Keratinocyte (primary cell): ENCODE data around the gene AEN.

ENCODE experiments used
- CTCF ChIP-seq, 3 experiments: IDR thresholded peaks in 1 of 3; conservative IDR thresholded peaks in 1 of 3; optimal IDR thresholded peaks in 1 of 3; 2 replicates in 2 of 3; 3 replicates in 1 of 3; pipeline versions ENCODE3 to v1.5.1; 2011; ENCODE audit warnings: low read length in 3 of 3, mild to moderate bottlenecking in 3 of 3, moderate library complexity in 2 of 3, control low read depth in 1 of 3, inconsistent platforms in 1 of 3; ENCODE audit not compliant: insufficient read depth in 2 of 3; ENCODE audit errors: extremely low read depth in 1 of 3
- EZH2 ChIP-seq: IDR thresholded peaks from one replicate; pipeline ENCODE4 v1.6.1; 2012; ENCODE audit warnings: inconsistent platforms, mild to moderate bottlenecking, low read length, moderate library complexity

- TF ChIP-seq CTCF (optimal IDR thresholded peaks at IDR 0.05 in 1 of 3, IDR thresholded peaks at IDR 0.05 in 1 of 3, conservative IDR thresholded peaks at IDR 0.05 in 1 of 3; ENCODE audit: extremely low read depth in 1 of 3, insufficient read depth in 2 of 3, low read length in 3 of 3) (no peak), EZH2 (no peak)
Observed at GRCh38 chr15:88635318-88635717, 14.2 kb downstream of the AEN start.
